PC-9 (cell line): Measurements from ENCODE around the gene BCAR3.

Experiments
- EZH2 ChIP-seq: fragments of 200-600 bp; sonication (generic); IDR thresholded peaks from 2 replicates; pipeline ENCODE4 v1.8.0; 2017; ENCODE audit warnings: antibody characterized with exemption, low read depth
- TF ChIP-seq, protein P1 (sequence below): fragments of 200-600 bp; sonication (generic); conservative IDR thresholded peaks from 2 replicates; pipeline ENCODE4 v1.6.1; 2017; ENCODE audit warnings: mixed run types, antibody characterized with exemption, mild to moderate bottlenecking, moderate library complexity

DNA sequence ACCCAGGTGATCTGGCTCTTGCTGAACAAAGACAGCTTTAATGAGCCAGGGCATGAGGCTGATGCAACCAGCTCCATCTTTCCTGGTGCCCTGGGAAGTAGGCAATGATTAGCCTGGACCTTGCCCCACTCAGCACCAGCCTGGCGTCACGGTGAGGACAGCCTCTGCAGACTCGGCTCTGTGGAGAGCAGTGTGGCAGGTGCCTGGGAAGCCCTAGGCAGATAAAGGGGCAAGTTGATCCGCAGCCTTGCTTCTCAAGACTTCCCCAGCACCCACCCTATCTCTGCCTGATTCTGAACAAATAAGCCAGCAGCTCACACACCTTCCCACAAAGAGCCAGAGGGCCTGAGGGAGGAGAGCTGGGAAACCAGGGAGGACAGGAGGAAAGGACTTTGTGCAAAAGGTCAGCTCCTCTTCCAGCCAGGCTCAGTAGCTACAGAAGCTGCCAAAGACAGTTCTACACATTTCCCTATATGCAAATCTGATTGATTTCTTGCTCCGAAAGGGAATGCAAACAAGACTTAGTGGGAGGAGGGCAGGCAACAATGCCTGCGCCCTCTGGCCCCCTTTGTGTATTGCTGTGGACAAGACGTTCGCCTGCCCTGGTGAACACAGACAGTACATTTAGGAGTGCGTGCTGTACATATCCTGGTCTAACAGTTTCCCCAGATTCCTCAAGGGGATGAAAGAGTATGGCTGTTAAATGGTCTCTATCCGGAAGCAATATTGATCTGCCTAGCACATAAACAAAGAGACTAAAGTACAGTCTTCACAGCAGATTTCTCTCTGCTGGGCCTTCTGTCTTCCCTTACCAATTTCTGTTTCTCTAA lies 63.8 kb downstream of the BCAR3 start:
- TF ChIP-seq, protein P1, sequence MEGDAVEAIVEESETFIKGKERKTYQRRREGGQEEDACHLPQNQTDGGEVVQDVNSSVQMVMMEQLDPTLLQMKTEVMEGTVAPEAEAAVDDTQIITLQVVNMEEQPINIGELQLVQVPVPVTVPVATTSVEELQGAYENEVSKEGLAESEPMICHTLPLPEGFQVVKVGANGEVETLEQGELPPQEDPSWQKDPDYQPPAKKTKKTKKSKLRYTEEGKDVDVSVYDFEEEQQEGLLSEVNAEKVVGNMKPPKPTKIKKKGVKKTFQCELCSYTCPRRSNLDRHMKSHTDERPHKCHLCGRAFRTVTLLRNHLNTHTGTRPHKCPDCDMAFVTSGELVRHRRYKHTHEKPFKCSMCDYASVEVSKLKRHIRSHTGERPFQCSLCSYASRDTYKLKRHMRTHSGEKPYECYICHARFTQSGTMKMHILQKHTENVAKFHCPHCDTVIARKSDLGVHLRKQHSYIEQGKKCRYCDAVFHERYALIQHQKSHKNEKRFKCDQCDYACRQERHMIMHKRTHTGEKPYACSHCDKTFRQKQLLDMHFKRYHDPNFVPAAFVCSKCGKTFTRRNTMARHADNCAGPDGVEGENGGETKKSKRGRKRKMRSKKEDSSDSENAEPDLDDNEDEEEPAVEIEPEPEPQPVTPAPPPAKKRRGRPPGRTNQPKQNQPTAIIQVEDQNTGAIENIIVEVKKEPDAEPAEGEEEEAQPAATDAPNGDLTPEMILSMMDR = no peak
- no peak for TF ChIP-seq EZH2
